ENCODE data around the gene SLC5A10. TPM values are rescaled to one million over a fixed set of nuclear protein-coding genes. Genes with fewer than 3 reads are reported as not detected.

The SLC5A10 gene
- total RNA-seq, 1 experiment from 2014 or later, result not detected

DNA sequence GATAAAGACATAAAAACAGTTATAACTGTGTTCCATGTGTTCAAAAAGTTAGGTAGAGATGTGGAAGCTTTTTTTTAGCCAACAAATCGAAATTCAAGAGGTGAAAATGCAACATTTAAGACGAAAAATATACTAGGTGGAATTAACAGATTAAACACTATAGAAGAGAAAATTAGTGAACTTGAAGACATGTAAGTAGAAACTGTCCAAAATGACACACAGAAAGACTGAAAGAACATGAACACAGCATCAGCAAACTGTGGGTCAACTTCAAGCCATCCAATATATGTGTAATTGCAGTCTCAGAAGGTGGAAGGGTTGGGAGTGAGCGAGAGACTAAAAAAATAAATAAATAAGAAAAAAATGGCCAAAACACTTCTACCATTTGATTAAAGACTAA lies 43.3 kb downstream of the SLC5A10 start:
- TF ChIP-seq, protein P1, sequence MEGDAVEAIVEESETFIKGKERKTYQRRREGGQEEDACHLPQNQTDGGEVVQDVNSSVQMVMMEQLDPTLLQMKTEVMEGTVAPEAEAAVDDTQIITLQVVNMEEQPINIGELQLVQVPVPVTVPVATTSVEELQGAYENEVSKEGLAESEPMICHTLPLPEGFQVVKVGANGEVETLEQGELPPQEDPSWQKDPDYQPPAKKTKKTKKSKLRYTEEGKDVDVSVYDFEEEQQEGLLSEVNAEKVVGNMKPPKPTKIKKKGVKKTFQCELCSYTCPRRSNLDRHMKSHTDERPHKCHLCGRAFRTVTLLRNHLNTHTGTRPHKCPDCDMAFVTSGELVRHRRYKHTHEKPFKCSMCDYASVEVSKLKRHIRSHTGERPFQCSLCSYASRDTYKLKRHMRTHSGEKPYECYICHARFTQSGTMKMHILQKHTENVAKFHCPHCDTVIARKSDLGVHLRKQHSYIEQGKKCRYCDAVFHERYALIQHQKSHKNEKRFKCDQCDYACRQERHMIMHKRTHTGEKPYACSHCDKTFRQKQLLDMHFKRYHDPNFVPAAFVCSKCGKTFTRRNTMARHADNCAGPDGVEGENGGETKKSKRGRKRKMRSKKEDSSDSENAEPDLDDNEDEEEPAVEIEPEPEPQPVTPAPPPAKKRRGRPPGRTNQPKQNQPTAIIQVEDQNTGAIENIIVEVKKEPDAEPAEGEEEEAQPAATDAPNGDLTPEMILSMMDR (conservative IDR thresholded peaks at IDR 0.05), result no peak
- Histone ChIP-seq H3K56ac (ENCODE audit: insufficient read length, low read depth, low read length) (no peak overlapping the region), H3K27ac (ENCODE audit: insufficient read length, low read depth, low read length) (no peak overlapping the region), H3T11ph (ENCODE audit: low read length) (no peak overlapping the region), H3K9me3 (ENCODE audit: control insufficient read depth, low read depth, low read length) (no peaks in the 10 kb centered on the region), H2BK5ac (ENCODE audit: insufficient read length, low read length) (no peak overlapping the region), H2BK15ac (ENCODE audit: low read depth, low read length) (no peak overlapping the region), H2BK20ac (ENCODE audit: low read depth, low read length, poor library complexity, severe bottlenecking) (no peak overlapping the region), H3K27me3 (ENCODE audit: insufficient read depth, low read length) (no peaks in the 10 kb centered on the region), H2AFZ (ENCODE audit: low read length) (no peak overlapping the region), H2BK12ac (ENCODE audit: insufficient read length, low read depth, low read length) (no peak overlapping the region), H3K18ac (ENCODE audit: insufficient read length, low read depth, low read length) (no peak overlapping the region), H3K4ac (ENCODE audit: low read depth, low read length) (no peak overlapping the region), H3K14ac (ENCODE audit: insufficient read depth, low read length) (no peak overlapping the region), H3K23ac (ENCODE audit: insufficient read length, low read depth, low read length) (no peak overlapping the region), H2BK120ac (ENCODE audit: low read depth, low read length, poor library complexity, severe bottlenecking) (no peak overlapping the region), H3K4me2 (ENCODE audit: insufficient read depth, insufficient read length, low read length) (no peak overlapping the region), H4K5ac (ENCODE audit: insufficient read length, low read depth, low read length) (no peak overlapping the region), H4K8ac (replicated peaks; ENCODE audit: insufficient read length, low read depth, low read length) (no peak overlapping the region), H2AK5ac (ENCODE audit: insufficient read length, low read length) (no peak overlapping the region), H3K9ac (ENCODE audit: extremely low read depth, insufficient read length, low read length) (no peak overlapping the region), H4K20me1 (ENCODE audit: control insufficient read depth, insufficient read depth, insufficient read length) (no peaks in the 10 kb centered on the region), H3K79me1 (ENCODE audit: insufficient read depth, low read depth, low read length, poor library complexity, severe bottlenecking) (no peaks in the 10 kb centered on the region), H4K91ac (ENCODE audit: insufficient read length, low read depth, low read length) (no peak overlapping the region), H3K79me2 (ENCODE audit: insufficient read depth, low read length) (peaks cover 1% of the 10 kb centered on the region; the same call in 1 of the 2 replicates), H3K4me1 (ENCODE audit: insufficient read depth, low read length) (no peaks in the 10 kb centered on the region), H3K23me2 (ENCODE audit: insufficient read length, low read depth, low read length, poor library complexity, severe bottlenecking) (no peaks in the 10 kb centered on the region)
- Mint-ChIP-seq H3K27me3 (ENCODE audit: low read depth) (no peaks in the 10 kb centered on the region; the same call in 1 of the 2 replicates), H3K9me3 (peaks cover 4 to 8% of the 10 kb centered on the region in 2 experiments), H3K4me1 (peaks cover 3 to 7% of the 10 kb centered on the region in 2 experiments; a peak in 3 of 4 replicates), H3K4me3 (no peak overlapping the region), H3K36me3 (ENCODE audit: insufficient read depth in 1 of 3, low read depth in 3 of 3) (peaks cover 20 to 38% (median 26%) of the 10 kb centered on the region in 3 experiments), H3K27ac (no peak overlapping the region)
- no CpG with 5 or more reads among the region's 3 CpGs for WGBS (ENCODE audit: extremely low coverage, insufficient read length, low lambda C conversion rate)
- DNase-seq, result no peak
